ENCODE measurements around the gene NTRK1.

DNA sequence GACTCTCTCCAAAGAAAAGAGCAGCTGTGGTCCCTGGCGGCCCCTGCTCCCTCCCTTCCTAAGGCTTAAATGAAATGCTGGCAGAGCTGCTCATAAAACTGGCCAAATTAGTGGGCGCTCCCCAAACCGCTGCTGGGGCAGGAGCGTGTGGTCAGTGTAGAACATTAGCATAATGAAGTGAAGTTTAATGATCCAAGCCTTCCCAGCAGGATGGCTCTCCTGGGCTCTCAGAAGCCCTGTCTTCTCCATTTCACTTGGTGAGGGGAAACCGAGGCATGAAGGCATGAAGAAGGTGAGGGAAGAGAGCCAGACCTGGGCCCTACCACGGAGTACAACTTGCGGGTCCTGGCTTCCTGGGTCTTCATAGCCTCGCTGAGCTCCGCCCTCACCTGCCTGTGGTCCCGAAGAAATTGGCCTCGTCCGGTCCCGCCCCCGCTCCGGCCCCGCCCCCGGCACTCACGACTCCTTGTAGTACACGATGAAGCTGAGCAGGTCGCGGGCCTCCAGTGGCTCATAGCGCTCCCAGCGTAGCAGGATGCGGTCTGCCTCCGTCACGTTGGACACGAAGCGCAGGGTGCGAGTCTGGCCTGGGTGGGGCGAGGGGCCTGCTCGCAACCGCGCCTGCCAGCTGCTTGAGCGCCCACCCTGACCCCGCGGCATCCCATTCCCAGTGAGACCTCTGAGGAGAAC lies 12.1 kb upstream of the NTRK1 start:
- TF ChIP-seq POLR2A (IDR thresholded peaks at IDR 0.05), result no peak
- TF ChIP-seq EP300 (IDR thresholded peaks at IDR 0.05), result no peak
- TF ChIP-seq, protein P1, sequence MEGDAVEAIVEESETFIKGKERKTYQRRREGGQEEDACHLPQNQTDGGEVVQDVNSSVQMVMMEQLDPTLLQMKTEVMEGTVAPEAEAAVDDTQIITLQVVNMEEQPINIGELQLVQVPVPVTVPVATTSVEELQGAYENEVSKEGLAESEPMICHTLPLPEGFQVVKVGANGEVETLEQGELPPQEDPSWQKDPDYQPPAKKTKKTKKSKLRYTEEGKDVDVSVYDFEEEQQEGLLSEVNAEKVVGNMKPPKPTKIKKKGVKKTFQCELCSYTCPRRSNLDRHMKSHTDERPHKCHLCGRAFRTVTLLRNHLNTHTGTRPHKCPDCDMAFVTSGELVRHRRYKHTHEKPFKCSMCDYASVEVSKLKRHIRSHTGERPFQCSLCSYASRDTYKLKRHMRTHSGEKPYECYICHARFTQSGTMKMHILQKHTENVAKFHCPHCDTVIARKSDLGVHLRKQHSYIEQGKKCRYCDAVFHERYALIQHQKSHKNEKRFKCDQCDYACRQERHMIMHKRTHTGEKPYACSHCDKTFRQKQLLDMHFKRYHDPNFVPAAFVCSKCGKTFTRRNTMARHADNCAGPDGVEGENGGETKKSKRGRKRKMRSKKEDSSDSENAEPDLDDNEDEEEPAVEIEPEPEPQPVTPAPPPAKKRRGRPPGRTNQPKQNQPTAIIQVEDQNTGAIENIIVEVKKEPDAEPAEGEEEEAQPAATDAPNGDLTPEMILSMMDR (IDR thresholded peaks at IDR 0.05), result no peak

Measured in upper lobe of left lung (tissue), 4 donors.